ENCODE results near the gene FOXD3. TPM values are rescaled to one million over a fixed set of nuclear protein-coding genes. Genes with fewer than 3 reads are reported as not detected.

The FOXD3 gene
- total and polyA plus RNA-seq, 5 donors from 2014 or later = not detected

- no peak for ATAC-seq (ENCODE audit: low read depth in 2 of 2)
- Mint-ChIP-seq H3K9me3 (peaks cover 6 to 22% (median 12%) of the 10 kb centered on the region in 7 donors), H3K36me3 (peaks cover 5% of the 10 kb centered on the region)
Measured at GRCh38 chr1:63289135-63289534, 33.2 kb upstream of the FOXD3 start.

GRCh38 chr1:63294803-63295594 lies 27.4 kb upstream of the FOXD3 start:
- Mint-ChIP-seq H3K27ac (no peak overlapping the region), H3K27me3 (no peaks in the 10 kb centered on the region), H3K9me3 (peaks cover 0 to 4% (median 0%) of the 10 kb centered on the region in 7 donors), H3K4me3 (no peak overlapping the region), H3K36me3 (no peaks in the 10 kb centered on the region), H3K4me1 (no peaks in the 10 kb centered on the region)
- Histone ChIP-seq H3K27ac (ENCODE audit: insufficient read depth, low read length, poor library complexity, severe bottlenecking) (no peak overlapping the region), H3K27me3 (ENCODE audit: control insufficient read depth, insufficient read depth, low read length) (peaks cover 1% of the 10 kb centered on the region), H3K4me3 (ENCODE audit: low read depth, low read length) (no peak overlapping the region), H3K4me1 (ENCODE audit: control insufficient read depth, insufficient read depth, low read length, poor library complexity, severe bottlenecking) (no peaks in the 10 kb centered on the region), H3K36me3 (ENCODE audit: control insufficient read depth, insufficient read depth, low read length) (no peaks in the 10 kb centered on the region), H3K9me3 (ENCODE audit: control insufficient read depth in 2 of 2, low read length in 2 of 2) (no peaks in the 10 kb centered on the region)
- ATAC-seq (ENCODE audit: low read depth in 2 of 2) (no peak), DNase-seq (no peak)

More at GRCh38 chr1:63289135-63289534, 33.2 kb upstream of the FOXD3 start:
- Histone ChIP-seq H3K27ac (ENCODE audit: insufficient read depth, low read length, poor library complexity, severe bottlenecking) (no peak overlapping the region), H3K9me3 (ENCODE audit: control insufficient read depth in 2 of 2, low read length in 2 of 2) (peaks cover 9 to 12% of the 10 kb centered on the region in 2 experiments), H3K27me3 (ENCODE audit: control insufficient read depth, insufficient read depth, low read length) (no peaks in the 10 kb centered on the region), H3K4me3 (ENCODE audit: low read depth, low read length) (no peak overlapping the region), H3K36me3 (ENCODE audit: control insufficient read depth, insufficient read depth, low read length) (no peaks in the 10 kb centered on the region), H3K4me1 (ENCODE audit: control insufficient read depth, insufficient read depth, low read length, poor library complexity, severe bottlenecking) (no peaks in the 10 kb centered on the region)
- no peak overlapping the region for H3K27ac Mint-ChIP-seq
- no peak overlapping the region for H3K4me3 Mint-ChIP-seq
- peaks cover 11% of the 10 kb centered on the region for H3K27me3 Mint-ChIP-seq
- H3K4me1 Mint-ChIP-seq = no peaks in the 10 kb centered on the region
- DNase-seq = no peak

GRCh38 chr1:63304410-63304809 lies 18.0 kb upstream of the FOXD3 start:
- no peaks in the 10 kb centered on the region for H3K36me3 ChIP-seq (ENCODE audit: control insufficient read depth, insufficient read depth, low read length)
- Mint-ChIP-seq H3K27me3 (peaks cover 38% of the 10 kb centered on the region), H3K27ac (no peak overlapping the region), H3K4me3 (peak overlapping the region in 1 of 4 donors; percentile 14), H3K36me3 (no peaks in the 10 kb centered on the region), H3K9me3 (peaks cover 0 to 4% (median 0%) of the 10 kb centered on the region in 7 donors), H3K4me1 (no peaks in the 10 kb centered on the region)
- no peaks in the 10 kb centered on the region for H3K4me1 ChIP-seq (ENCODE audit: control insufficient read depth, insufficient read depth, low read length, poor library complexity, severe bottlenecking)
- H3K9me3 ChIP-seq (ENCODE audit: control insufficient read depth in 2 of 2, low read length in 2 of 2) = peaks cover 0 to 4% of the 10 kb centered on the region in 2 experiments
- DNase-seq (no peak), ATAC-seq (ENCODE audit: low read depth in 2 of 2) (no peak)
- peaks cover 16% of the 10 kb centered on the region for H3K27me3 ChIP-seq (ENCODE audit: control insufficient read depth, insufficient read depth, low read length)
- H3K27ac ChIP-seq (ENCODE audit: insufficient read depth, low read length, poor library complexity, severe bottlenecking) = no peak overlapping the region
- no peak overlapping the region for H3K4me3 ChIP-seq (ENCODE audit: low read depth, low read length)

- ATAC-seq (ENCODE audit: low read depth in 2 of 2) = no peak
- Histone ChIP-seq H3K4me1 (ENCODE audit: control insufficient read depth, insufficient read depth, low read length, poor library complexity, severe bottlenecking) (no peaks in the 10 kb centered on the region), H3K4me3 (ENCODE audit: low read depth, low read length) (no peak overlapping the region), H3K27ac (ENCODE audit: insufficient read depth, low read length, poor library complexity, severe bottlenecking) (no peak overlapping the region), H3K36me3 (ENCODE audit: control insufficient read depth, insufficient read depth, low read length) (no peaks in the 10 kb centered on the region), H3K27me3 (ENCODE audit: control insufficient read depth, insufficient read depth, low read length) (peaks cover 16% of the 10 kb centered on the region), H3K9me3 (ENCODE audit: control insufficient read depth in 2 of 2, low read length in 2 of 2) (peaks cover 0 to 4% of the 10 kb centered on the region in 2 experiments)
- no peak overlapping the region for H3K27ac Mint-ChIP-seq
- H3K4me3 Mint-ChIP-seq = no peak overlapping the region
- no peak for DNase-seq
- peaks cover 0 to 4% (median 0%) of the 10 kb centered on the region in 7 donors for H3K9me3 Mint-ChIP-seq
- peaks cover 38% of the 10 kb centered on the region for H3K27me3 Mint-ChIP-seq
- no peaks in the 10 kb centered on the region for H3K4me1 Mint-ChIP-seq
- no peaks in the 10 kb centered on the region for H3K36me3 Mint-ChIP-seq
Measured at GRCh38 chr1:63305043-63305442, 17.3 kb upstream of the FOXD3 start.

GRCh38 chr1:63307196-63307794 lies 15.1 kb upstream of the FOXD3 start:
- Histone ChIP-seq H3K4me1 (ENCODE audit: control insufficient read depth, insufficient read depth, low read length, poor library complexity, severe bottlenecking) (no peaks in the 10 kb centered on the region), H3K27ac (ENCODE audit: insufficient read depth, low read length, poor library complexity, severe bottlenecking) (no peak overlapping the region), H3K27me3 (ENCODE audit: control insufficient read depth, insufficient read depth, low read length) (peaks cover 16% of the 10 kb centered on the region), H3K4me3 (ENCODE audit: low read depth, low read length) (no peak overlapping the region), H3K9me3 (ENCODE audit: control insufficient read depth in 2 of 2, low read length in 2 of 2) (peaks cover 0 to 4% of the 10 kb centered on the region in 2 experiments), H3K36me3 (ENCODE audit: control insufficient read depth, insufficient read depth, low read length) (no peaks in the 10 kb centered on the region)
- H3K27ac Mint-ChIP-seq = no peak overlapping the region
- no peaks in the 10 kb centered on the region for H3K36me3 Mint-ChIP-seq
- no peaks in the 10 kb centered on the region for H3K4me1 Mint-ChIP-seq
- peaks cover 0 to 4% (median 0%) of the 10 kb centered on the region in 7 donors for H3K9me3 Mint-ChIP-seq
- H3K4me3 Mint-ChIP-seq = no peak overlapping the region
- H3K27me3 Mint-ChIP-seq = peaks cover 34% of the 10 kb centered on the region
- ATAC-seq (ENCODE audit: low read depth in 2 of 2) (no peak), DNase-seq (no peak)

GRCh38 chr1:63316598-63316983 lies 5.8 kb upstream of the FOXD3 start:
- H3K36me3 ChIP-seq (ENCODE audit: control insufficient read depth, insufficient read depth, low read length) = no peaks in the 10 kb centered on the region
- H3K4me3 Mint-ChIP-seq = peak overlapping the region in 2 of 4 donors; percentile 62 to 78
- H3K4me3 ChIP-seq (ENCODE audit: low read depth, low read length) = no peak overlapping the region
- H3K9me3 ChIP-seq (ENCODE audit: control insufficient read depth in 2 of 2, low read length in 2 of 2) = peaks cover 6 to 22% of the 10 kb centered on the region in 2 experiments
- DNase-seq = no peak
- peaks cover 9 to 40% (median 19%) of the 10 kb centered on the region in 4 donors for H3K4me1 Mint-ChIP-seq
- H3K27me3 Mint-ChIP-seq = peaks cover 75% of the 10 kb centered on the region
- no peak overlapping the region for H3K27ac Mint-ChIP-seq
- H3K27me3 ChIP-seq (ENCODE audit: control insufficient read depth, insufficient read depth, low read length) = peaks cover 40% of the 10 kb centered on the region
- H3K9me3 Mint-ChIP-seq = peaks cover 2 to 29% (median 6%) of the 10 kb centered on the region in 7 donors
- ATAC-seq (ENCODE audit: low read depth in 2 of 2) = no peak
- H3K36me3 Mint-ChIP-seq = peaks cover 7% of the 10 kb centered on the region
- peaks cover 22% of the 10 kb centered on the region for H3K4me1 ChIP-seq (ENCODE audit: control insufficient read depth, insufficient read depth, low read length, poor library complexity, severe bottlenecking)
- no peak overlapping the region for H3K27ac ChIP-seq (ENCODE audit: insufficient read depth, low read length, poor library complexity, severe bottlenecking)

- Mint-ChIP-seq H3K4me3 (peak overlapping the region; percentile 68 to 88 (median 68)), H3K9me3 (peaks cover 3 to 33% (median 6%) of the 10 kb centered on the region in 7 donors), H3K36me3 (peaks cover 10% of the 10 kb centered on the region), H3K4me1 (peaks cover 13 to 45% (median 23%) of the 10 kb centered on the region in 4 donors), H3K27me3 (peaks cover 79% of the 10 kb centered on the region), H3K27ac (no peak overlapping the region)
- Histone ChIP-seq H3K27me3 (ENCODE audit: control insufficient read depth, insufficient read depth, low read length) (peaks cover 40% of the 10 kb centered on the region), H3K36me3 (ENCODE audit: control insufficient read depth, insufficient read depth, low read length) (no peaks in the 10 kb centered on the region), H3K4me1 (ENCODE audit: control insufficient read depth, insufficient read depth, low read length, poor library complexity, severe bottlenecking) (peaks cover 28% of the 10 kb centered on the region), H3K27ac (ENCODE audit: insufficient read depth, low read length, poor library complexity, severe bottlenecking) (no peak overlapping the region), H3K4me3 (ENCODE audit: low read depth, low read length) (no peak overlapping the region), H3K9me3 (ENCODE audit: control insufficient read depth in 2 of 2, low read length in 2 of 2) (peaks cover 6 to 26% of the 10 kb centered on the region in 2 experiments)
- DNase-seq (peak in 2 of 3 donors; percentile 29 to 72), ATAC-seq (ENCODE audit: low read depth in 2 of 2) (no peak)
Measured at GRCh38 chr1:63316984-63317816, 5.2 kb upstream of the FOXD3 start.

Measured in CD4-positive, CD25-positive, alpha-beta regulatory T cell (primary cell).